Smooth muscle cell (in vitro differentiated cells): Measurements from ENCODE around the gene SCO1. TPM values are rescaled to one million over a fixed set of nuclear protein-coding genes. Genes with fewer than 3 reads are reported as not detected.

Source experiments
- DNase-seq: peaks from one replicate; lab custom pipeline; 2025; ENCODE audit not compliant: unreplicated experiment; lab: John Stamatoyannopoulos, UW
- H2AFZ ChIP-seq: fragments of 200-600 bp; sonication (generic); 2 replicates; pipeline ENCODE4 v1.6.0; 2016; ENCODE audit warnings: antibody characterized with exemption, low read depth, mild to moderate bottlenecking
- H3F3A ChIP-seq: fragments of 200-600 bp; sonication (generic); 2 replicates; pipeline ENCODE4 v1.6.0; 2017; ENCODE audit warnings: antibody characterized with exemption, low read depth
- H3K27ac ChIP-seq: fragments of 200-600 bp; sonication (generic); 2 replicates; pipeline ENCODE4 v1.5.1; 2016; ENCODE audit warnings: low read depth, mild to moderate bottlenecking
- H3K27me3 ChIP-seq: fragments of 200-600 bp; sonication (generic); 2 replicates; pipeline ENCODE4 v1.6.1; 2016; ENCODE audit warnings: low read depth, mild to moderate bottlenecking
- H3K36me3 ChIP-seq: fragments of 200-600 bp; sonication (generic); 2 replicates; pipeline ENCODE4 v1.5.1; 2016; ENCODE audit warnings: low read depth
- H3K4me1 ChIP-seq: fragments of 200-600 bp; sonication (generic); 2 replicates; pipeline ENCODE4 v1.5.1; 2016; ENCODE audit warnings: low read depth
- H3K4me2 ChIP-seq: fragments of 200-600 bp; sonication (generic); 2 replicates; pipeline ENCODE4 v1.6.0; 2016; ENCODE audit warnings: mild to moderate bottlenecking
- H3K4me3 ChIP-seq: fragments of 200-600 bp; sonication (generic); 2 replicates; pipeline ENCODE4 v1.5.1; 2016; ENCODE audit warnings: mild to moderate bottlenecking
- H3K79me2 ChIP-seq: fragments of 200-600 bp; sonication (generic); 2 replicates; pipeline ENCODE4 v1.6.0; 2016; ENCODE audit warnings: low read depth, mild to moderate bottlenecking
- H3K9ac ChIP-seq: fragments of 200-600 bp; sonication (generic); 2 replicates; pipeline ENCODE4 v1.6.0; 2016; ENCODE audit warnings: low read depth
- H3K9me3 ChIP-seq: fragments of 200-600 bp; sonication (generic); replicated peaks from 2 replicates; pipeline ENCODE4 v1.5.1; 2016; ENCODE audit warnings: low read depth
- H4K20me1 ChIP-seq: fragments of 200-600 bp; sonication (generic); 2 replicates; pipeline ENCODE4 v1.6.0; 2016; ENCODE audit warnings: low read depth
- WGBS: methylation state at CpG from one replicate; pipeline ENCODE4 v1.1.7; 2016; ENCODE audit warnings: low lambda C conversion rate; 5-methylcytosine and 5-hydroxymethylcytosine counted together
- polyA plus RNA-seq: library from polyadenylated mRNA; unstranded; fragments of >200 nt; fragmentation: Nextera tagmentation; extraction: Ambion mirVana; gene quantifications from 2 replicates; pipeline ENCODE4 v1.2.1, GENCODE V29; 2016
- total RNA-seq: library from RNA; depleted of rRNA; stranded (reverse); fragments of >200 nt; gene quantifications from 2 replicates; pipeline ENCODE4 v1.2.3, GENCODE V29; 2014
- TF ChIP-seq, protein P1 (sequence below): fragments of 200-600 bp; sonication (generic); IDR thresholded peaks from 2 replicates; pipeline ENCODE4 v1.5.1; 2017; ENCODE audit warnings: borderline replicate concordance, mild to moderate bottlenecking, antibody characterized with exemption; ENCODE audit not compliant: insufficient read depth, poor library complexity, severe bottlenecking

Gene SCO1
- total and polyA plus RNA-seq, 2 experiments from 2014 or later, result 25.9 to 28.3 TPM

DNA sequence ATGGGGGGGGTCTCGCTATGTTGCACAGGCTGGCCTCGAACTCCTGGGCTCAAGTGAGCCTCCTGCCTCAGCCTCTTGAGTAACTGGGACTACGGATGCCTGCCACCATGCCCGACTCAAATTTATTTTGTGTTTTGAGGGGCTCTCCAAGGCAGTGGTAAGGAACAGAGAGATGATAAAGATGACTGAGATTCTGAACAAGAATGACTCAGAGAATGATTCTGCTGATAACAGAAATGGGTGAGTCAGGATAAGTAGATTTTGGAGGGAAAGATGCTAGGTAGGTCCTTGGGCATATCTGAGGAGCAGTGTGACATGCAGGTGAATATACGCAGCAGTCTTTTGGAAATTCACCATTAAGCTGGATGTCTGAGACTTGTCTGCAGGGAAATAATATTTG, 29.9 kb upstream of the SCO1 start:
- no peaks in the 10 kb centered on the region for H3K9me3 ChIP-seq
- H3K4me2 ChIP-seq, result no peak overlapping the region
- H4K20me1 ChIP-seq, result no peaks in the 10 kb centered on the region
- DNase-seq, result no peak
- H3K4me1 ChIP-seq, result peaks cover 7% of the 10 kb centered on the region
- H3K79me2 ChIP-seq, result no peaks in the 10 kb centered on the region
- H3K36me3 ChIP-seq, result no peaks in the 10 kb centered on the region
- 78% methylated on average over 5 of the region's 5 CpGs for WGBS
- TF ChIP-seq, protein P1, sequence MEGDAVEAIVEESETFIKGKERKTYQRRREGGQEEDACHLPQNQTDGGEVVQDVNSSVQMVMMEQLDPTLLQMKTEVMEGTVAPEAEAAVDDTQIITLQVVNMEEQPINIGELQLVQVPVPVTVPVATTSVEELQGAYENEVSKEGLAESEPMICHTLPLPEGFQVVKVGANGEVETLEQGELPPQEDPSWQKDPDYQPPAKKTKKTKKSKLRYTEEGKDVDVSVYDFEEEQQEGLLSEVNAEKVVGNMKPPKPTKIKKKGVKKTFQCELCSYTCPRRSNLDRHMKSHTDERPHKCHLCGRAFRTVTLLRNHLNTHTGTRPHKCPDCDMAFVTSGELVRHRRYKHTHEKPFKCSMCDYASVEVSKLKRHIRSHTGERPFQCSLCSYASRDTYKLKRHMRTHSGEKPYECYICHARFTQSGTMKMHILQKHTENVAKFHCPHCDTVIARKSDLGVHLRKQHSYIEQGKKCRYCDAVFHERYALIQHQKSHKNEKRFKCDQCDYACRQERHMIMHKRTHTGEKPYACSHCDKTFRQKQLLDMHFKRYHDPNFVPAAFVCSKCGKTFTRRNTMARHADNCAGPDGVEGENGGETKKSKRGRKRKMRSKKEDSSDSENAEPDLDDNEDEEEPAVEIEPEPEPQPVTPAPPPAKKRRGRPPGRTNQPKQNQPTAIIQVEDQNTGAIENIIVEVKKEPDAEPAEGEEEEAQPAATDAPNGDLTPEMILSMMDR, result no peak
- H3K4me3 ChIP-seq, result no peak overlapping the region
- H3K9ac ChIP-seq, result no peak overlapping the region
- H3K27ac ChIP-seq, result no peak overlapping the region
- no peak overlapping the region for H2AFZ ChIP-seq
- H3K27me3 ChIP-seq, result no peaks in the 10 kb centered on the region
- peaks cover 4% of the 10 kb centered on the region for H3F3A ChIP-seq

DNA sequence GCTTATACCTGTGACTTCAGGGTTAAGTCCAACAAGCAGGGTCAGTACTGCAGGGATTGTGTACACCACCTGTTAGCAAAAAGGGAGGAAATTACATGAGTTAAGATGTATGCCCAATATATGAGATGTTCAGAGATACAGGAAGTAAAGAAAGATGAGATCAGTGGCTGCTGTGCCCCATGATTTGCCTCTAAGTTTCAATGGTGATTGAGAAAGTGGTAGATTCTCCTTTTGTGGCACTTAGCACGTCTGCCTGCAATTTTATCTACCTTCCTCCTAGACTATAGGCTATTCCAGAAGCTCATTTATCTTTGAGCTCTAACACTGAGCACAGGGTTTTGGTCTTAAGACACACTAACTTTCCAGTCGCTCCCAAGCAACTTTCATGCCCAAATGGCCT, 28.9 kb upstream of the SCO1 start:
- WGBS, result 50% methylated on average over 2 of the region's 2 CpGs
- H3K27ac ChIP-seq, result no peak overlapping the region
- H3K27me3 ChIP-seq, result no peaks in the 10 kb centered on the region
- H3K4me2 ChIP-seq, result no peak overlapping the region
- H2AFZ ChIP-seq, result no peak overlapping the region
- no peak for DNase-seq
- H3K36me3 ChIP-seq, result no peaks in the 10 kb centered on the region
- no peaks in the 10 kb centered on the region for H3K9me3 ChIP-seq
- H4K20me1 ChIP-seq, result no peaks in the 10 kb centered on the region
- H3K79me2 ChIP-seq, result no peaks in the 10 kb centered on the region
- no peak overlapping the region for H3K4me3 ChIP-seq
- no peak overlapping the region for H3K9ac ChIP-seq
- H3K4me1 ChIP-seq, result peaks cover 6% of the 10 kb centered on the region
- TF ChIP-seq, protein P1, result no peak
- H3F3A ChIP-seq, result peaks cover 4% of the 10 kb centered on the region

DNA sequence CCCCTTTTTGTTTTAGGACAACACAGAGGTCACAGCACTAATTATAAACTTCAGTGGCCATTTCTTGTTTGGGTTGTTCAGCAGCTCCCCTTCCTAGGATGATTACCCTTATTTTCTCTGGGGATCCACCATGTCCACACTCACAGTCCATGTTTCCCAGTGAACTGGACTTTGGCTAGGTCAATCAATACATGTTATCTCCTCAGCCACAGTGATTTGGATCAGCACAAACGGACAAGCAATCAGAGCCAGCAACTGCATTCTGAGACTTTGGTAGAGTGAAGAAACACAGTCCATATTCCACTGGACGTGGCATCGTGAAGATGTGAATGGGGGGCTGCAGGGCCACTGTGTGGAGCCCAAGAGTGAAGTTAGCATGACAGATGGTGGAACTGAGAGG, 27.9 kb upstream of the SCO1 start:
- Histone ChIP-seq H4K20me1 (no peaks in the 10 kb centered on the region), H3K4me1 (no peaks in the 10 kb centered on the region), H3K36me3 (no peaks in the 10 kb centered on the region), H3K79me2 (no peaks in the 10 kb centered on the region), H3K4me3 (no peak overlapping the region), H3K9ac (no peak overlapping the region), H3K9me3 (no peaks in the 10 kb centered on the region), H3K4me2 (no peak overlapping the region), H3K27me3 (no peaks in the 10 kb centered on the region), H2AFZ (no peak overlapping the region), H3K27ac (no peak overlapping the region), H3F3A (no peaks in the 10 kb centered on the region)
- 94% methylated on average over 3 of the region's 3 CpGs for WGBS
- no peak for DNase-seq
- TF ChIP-seq, protein P1, result no peak

DNA sequence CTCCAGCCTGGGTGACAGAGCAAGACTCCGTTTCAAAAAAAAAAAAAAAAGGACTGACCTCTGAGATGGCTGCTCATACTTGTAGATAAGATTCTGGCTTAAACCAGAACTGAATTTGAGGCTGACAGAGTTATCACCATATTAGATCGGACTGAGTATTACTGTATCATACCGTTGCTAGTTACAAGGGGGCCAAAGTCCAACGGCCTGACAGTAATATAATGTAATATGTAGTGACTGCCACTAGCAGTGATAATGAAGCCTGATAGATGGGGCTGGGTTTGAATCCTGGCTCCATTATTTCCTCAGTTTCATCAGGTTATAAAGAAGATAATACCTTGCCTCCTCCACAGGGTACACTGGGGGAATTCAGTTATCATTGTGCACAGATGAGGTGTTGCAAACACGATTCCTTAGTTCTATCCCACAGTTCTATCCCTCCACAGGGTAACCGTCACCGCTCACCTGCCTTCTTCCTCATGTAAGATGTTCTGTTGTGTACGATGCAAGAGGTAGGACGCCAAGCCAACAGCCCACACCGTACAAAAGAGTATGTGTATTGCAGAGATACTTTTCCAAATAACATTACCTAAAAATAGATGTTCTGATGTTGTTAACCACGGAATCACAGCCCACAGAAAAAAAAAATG, 27.3 kb upstream of the SCO1 start:
- TF ChIP-seq, protein P1, result no peak
- Histone ChIP-seq H3K27me3 (no peaks in the 10 kb centered on the region), H2AFZ (no peak overlapping the region), H3K36me3 (no peaks in the 10 kb centered on the region), H4K20me1 (no peaks in the 10 kb centered on the region), H3K4me2 (no peak overlapping the region), H3K9me3 (no peaks in the 10 kb centered on the region), H3K4me3 (no peak overlapping the region), H3K4me1 (no peaks in the 10 kb centered on the region), H3K79me2 (no peaks in the 10 kb centered on the region), H3K9ac (no peak overlapping the region), H3F3A (no peaks in the 10 kb centered on the region), H3K27ac (no peak overlapping the region)
- no peak for DNase-seq
- WGBS, result 98% methylated on average over 11 of the region's 11 CpGs
